ENCODE measurements around the gene COL6A2. TPM values are rescaled to one million over a fixed set of nuclear protein-coding genes. Genes with fewer than 3 reads are reported as not detected.

Gene COL6A2
- 14.2 to 16.4 TPM (median 15.6 TPM) in 5 replicates for total RNA-seq (2022; extraction: Qiagen RNA extraction; ENCODE audit: low read depth)

GRCh38 chr21:46097336-46098293 is at the start of gene COL6A2:
Gene COL6A2 (plus strand): TSS chr21:46098112.

GRCh38 chr21:46155514-46156377 is 57.8 kb downstream of the COL6A2 start, which contains the start of gene FTCD:
Gene FTCD (minus strand): TSS chr21:46155579. CDS start chr21:46155523, 56 bp downstream.

Other genes starting within 250 kb of the COL6A2 start
- 18.1 to 23.1 TPM (median 19.1 TPM) in 5 replicates for gene COL6A1, start 116.3 kb upstream of the COL6A2 start, total RNA-seq (2022; extraction: Qiagen RNA extraction; ENCODE audit: low read depth)
- 0.09 TPM in 1 of 5 replicates, not detected in the others for gene FTCD, start 57.5 kb downstream of the COL6A2 start, total RNA-seq (2022; extraction: Qiagen RNA extraction; ENCODE audit: low read depth)
- 0.15 to 0.34 TPM (median 0.22 TPM) in 4 of 5 replicates, not detected in the other for gene SPATC1L, start 86.3 kb downstream of the COL6A2 start, total RNA-seq (2022; extraction: Qiagen RNA extraction; ENCODE audit: low read depth)
- gene LSS, start 130.7 kb downstream of the COL6A2 start, total RNA-seq (2022; extraction: Qiagen RNA extraction; ENCODE audit: low read depth): 11.1 to 15.6 TPM (median 14.3 TPM) in 5 replicates
- gene MCM3AP, start 187.5 kb downstream of the COL6A2 start, total RNA-seq (2022; extraction: Qiagen RNA extraction; ENCODE audit: low read depth): 32.9 to 41.8 TPM (median 39.2 TPM) in 5 replicates
- 26.1 to 30.1 TPM (median 27.1 TPM) in 5 replicates for gene YBEY, start 188.2 kb downstream of the COL6A2 start, total RNA-seq (2022; extraction: Qiagen RNA extraction; ENCODE audit: low read depth)
- gene C21orf58, start 225.8 kb downstream of the COL6A2 start, total RNA-seq (2022; extraction: Qiagen RNA extraction; ENCODE audit: low read depth): 3.5 to 4.6 TPM (median 4.2 TPM) in 5 replicates
- gene PCNT, start 226.0 kb downstream of the COL6A2 start, total RNA-seq (2022; extraction: Qiagen RNA extraction; ENCODE audit: low read depth): 12.3 to 13.8 TPM (median 13.1 TPM) in 5 replicates